GM12891 (cell line): ENCODE measurements around the gene AURKB.
A peak's percentile ranks its signal among the peaks of the same experiment; 100 is the strongest.

Experiments used
- POLR2A ChIP-seq: IDR thresholded peaks from 2 replicates; pipeline ENCODE4 v1.6.1; 2011; ENCODE audit warnings: low read depth, low read length, control low read depth
- POLR2AphosphoS5 ChIP-seq: IDR thresholded peaks from 2 replicates; pipeline ENCODE4 v1.6.1; 2011; ENCODE audit warnings: low read depth, low read length, control low read depth
- POU2F2 ChIP-seq: IDR thresholded peaks from 2 replicates; pipeline ENCODE4 v1.6.1; 2011; ENCODE audit warnings: low read depth, mild to moderate bottlenecking, control low read depth, low read length, moderate library complexity
- TAF1 ChIP-seq: IDR thresholded peaks from 2 replicates; pipeline ENCODE4 v1.6.1; 2011; ENCODE audit warnings: low read depth, low read length, control low read depth

DNA sequence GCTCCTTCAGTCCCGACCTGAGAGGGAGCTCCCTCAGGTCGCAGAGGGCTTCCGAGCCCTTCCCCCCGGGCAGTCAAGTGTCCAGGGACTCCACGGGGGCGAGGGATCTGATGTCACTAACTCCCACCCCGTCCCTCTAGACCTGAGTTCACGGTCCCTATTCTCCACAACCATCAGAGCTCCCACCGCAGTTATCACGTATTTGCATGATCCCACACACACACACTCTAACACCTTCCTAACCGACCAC lies 54.5 kb downstream of the AURKB start:
- TF ChIP-seq POLR2A (no peak), POLR2AphosphoS5 (no peak; the same call in 1 of the 2 replicates), POU2F2 (0 out of 2 replicates have a peak, but pooled peaks have one; percentile 78), TAF1 (no peak)
